ENCODE measurements around the gene NFATC1.

Gene NFATC1

GRCh38 chr18:79384151-79384807 is 11.5 kb upstream of the NFATC1 start:
- TF ChIP-seq CTCF (IDR thresholded peaks at IDR 0.05; ENCODE audit: low read depth, low read length, missing control alignments) = no peak
- DNase-seq (ENCODE audit: extremely low read depth, low read depth) = no peak
- H3K4me3 ChIP-seq (replicated peaks; ENCODE audit: low read depth, low read length) = no peak overlapping the region

GRCh38 chr18:79384834-79385233 is 10.9 kb upstream of the NFATC1 start:
- no peak overlapping the region for H3K4me3 ChIP-seq (replicated peaks; ENCODE audit: low read depth, low read length)
- no peak for DNase-seq (ENCODE audit: extremely low read depth, low read depth)
- TF ChIP-seq CTCF (IDR thresholded peaks at IDR 0.05; ENCODE audit: low read depth, low read length, missing control alignments) = no peak

GRCh38 chr18:79385326-79385707 is 10.4 kb upstream of the NFATC1 start:
- DNase-seq (ENCODE audit: extremely low read depth, low read depth) = no peak
- TF ChIP-seq CTCF (IDR thresholded peaks at IDR 0.05; ENCODE audit: low read depth, low read length, missing control alignments) = no peak

GRCh38 chr18:79385708-79386341 is 9.9 kb upstream of the NFATC1 start:
- no peak for DNase-seq (ENCODE audit: extremely low read depth, low read depth)
- H3K4me3 ChIP-seq (replicated peaks; ENCODE audit: low read depth, low read length) = no peak overlapping the region
- no peak for TF ChIP-seq CTCF (IDR thresholded peaks at IDR 0.05; ENCODE audit: low read depth, low read length, missing control alignments)

More at GRCh38 chr18:79385326-79385707, 10.4 kb upstream of the NFATC1 start:
- no peak overlapping the region for H3K4me3 ChIP-seq (replicated peaks; ENCODE audit: low read depth, low read length)

- no peak for TF ChIP-seq CTCF (IDR thresholded peaks at IDR 0.05; ENCODE audit: low read depth, low read length, missing control alignments)
- DNase-seq (ENCODE audit: extremely low read depth, low read depth) = no peak
- H3K4me3 ChIP-seq (replicated peaks; ENCODE audit: low read depth, low read length) = no peak overlapping the region
Observed at GRCh38 chr18:79386547-79386946, 9.2 kb upstream of the NFATC1 start.

GRCh38 chr18:79387214-79387613 is 8.5 kb upstream of the NFATC1 start:
- no peak for TF ChIP-seq CTCF (IDR thresholded peaks at IDR 0.05; ENCODE audit: low read depth, low read length, missing control alignments)
- H3K4me3 ChIP-seq (replicated peaks; ENCODE audit: low read depth, low read length) = no peak overlapping the region
- DNase-seq (ENCODE audit: extremely low read depth, low read depth) = no peak

Measured in HFF-Myc (cell line).